ENCODE data around the gene SCP2. TPM values are rescaled to one million over a fixed set of nuclear protein-coding genes. Genes with fewer than 3 reads are reported as not detected.

Gene SCP2
- total RNA-seq, 1 experiment from 2014 or later, result 53.8 TPM

GRCh38 chr1:53069265-53069662 lies 142.2 kb downstream of the SCP2 start:
- Mint-ChIP-seq H3K27me3 (ENCODE audit: insufficient read depth, unreplicated experiment) (peaks cover under 1% of the 10 kb centered on the region), H3K27ac (ENCODE audit: low read depth, unreplicated experiment) (no peak overlapping the region), H3K4me1 (ENCODE audit: insufficient read depth, unreplicated experiment) (no peaks in the 10 kb centered on the region), H3K9me3 (ENCODE audit: unreplicated experiment) (no peaks in the 10 kb centered on the region), H3K4me3 (ENCODE audit: unreplicated experiment) (no peak overlapping the region), H3K36me3 (ENCODE audit: insufficient read depth, unreplicated experiment) (no peaks in the 10 kb centered on the region)
- BruUV-seq (replicated peaks), result no TSS peak
- intact Hi-C loops (cut with micrococcal nuclease), result no loop called here
- no peak for TF ChIP-seq CTCF (IDR thresholded peaks at IDR 0.05; ENCODE audit: unreplicated experiment)
- CTCF ChIA-PET, result interaction anchor here (0.6 kb wide), 1 partner anchor 14 kb away, joined by 3 read pairs; no protein-coding TSS in a partner anchor
- POLR2A ChIA-PET, result interaction anchor here (1.5 kb wide), 1 partner anchor 12 kb away, joined by 4 read pairs; no protein-coding TSS in a partner anchor
- no peak for DNase-seq (ENCODE audit: unreplicated experiment)

GRCh38 chr1:53069663-53070327 lies 142.7 kb downstream of the SCP2 start:
- Mint-ChIP-seq H3K4me1 (ENCODE audit: insufficient read depth, unreplicated experiment) (no peaks in the 10 kb centered on the region), H3K27ac (ENCODE audit: low read depth, unreplicated experiment) (no peak overlapping the region), H3K36me3 (ENCODE audit: insufficient read depth, unreplicated experiment) (no peaks in the 10 kb centered on the region), H3K9me3 (ENCODE audit: unreplicated experiment) (no peaks in the 10 kb centered on the region), H3K4me3 (ENCODE audit: unreplicated experiment) (no peak overlapping the region), H3K27me3 (ENCODE audit: insufficient read depth, unreplicated experiment) (no peaks in the 10 kb centered on the region)
- intact Hi-C loops (cut with micrococcal nuclease), result no loop called here
- no peak for DNase-seq (ENCODE audit: unreplicated experiment)
- ChIA-PET CTCF (interaction anchor here (0.6 kb wide), 1 partner anchor 14 kb away, joined by 3 read pairs; no protein-coding TSS in a partner anchor), POLR2A (no interaction called here)
- BruUV-seq (replicated peaks), result no TSS peak
- TF ChIP-seq CTCF (IDR thresholded peaks at IDR 0.05; ENCODE audit: unreplicated experiment), result no peak

- no peak for TF ChIP-seq CTCF (IDR thresholded peaks at IDR 0.05; ENCODE audit: unreplicated experiment)
- Mint-ChIP-seq H3K27ac (ENCODE audit: low read depth, unreplicated experiment) (no peak overlapping the region), H3K4me3 (ENCODE audit: unreplicated experiment) (no peak overlapping the region), H3K4me1 (ENCODE audit: insufficient read depth, unreplicated experiment) (no peaks in the 10 kb centered on the region), H3K9me3 (ENCODE audit: unreplicated experiment) (no peaks in the 10 kb centered on the region), H3K27me3 (ENCODE audit: insufficient read depth, unreplicated experiment) (no peaks in the 10 kb centered on the region), H3K36me3 (ENCODE audit: insufficient read depth, unreplicated experiment) (no peaks in the 10 kb centered on the region)
- no peak for DNase-seq (ENCODE audit: unreplicated experiment)
- CTCF ChIA-PET, result interaction anchor here (0.5 kb wide), 1 partner anchor 319 kb away, joined by 3 read pairs; no protein-coding TSS in a partner anchor
- no TSS peak for BruUV-seq (replicated peaks)
- intact Hi-C loops (cut with micrococcal nuclease), result no loop called here
- POLR2A ChIA-PET, result no interaction called here
These were observed 143.5 kb downstream of the SCP2 start for GRCh38 chr1:53070621-53071020.

GRCh38 chr1:53071167-53071865 lies 144.2 kb downstream of the SCP2 start:
- Mint-ChIP-seq H3K27me3 (ENCODE audit: insufficient read depth, unreplicated experiment) (no peaks in the 10 kb centered on the region), H3K4me3 (ENCODE audit: unreplicated experiment) (no peak overlapping the region), H3K36me3 (ENCODE audit: insufficient read depth, unreplicated experiment) (no peaks in the 10 kb centered on the region), H3K27ac (ENCODE audit: low read depth, unreplicated experiment) (no peak overlapping the region), H3K9me3 (ENCODE audit: unreplicated experiment) (no peaks in the 10 kb centered on the region), H3K4me1 (ENCODE audit: insufficient read depth, unreplicated experiment) (no peaks in the 10 kb centered on the region)
- CTCF ChIA-PET, result interaction anchor here (0.5 to 0.8 kb wide), 3 partner anchors 109 to 320 kb away, joined by 3 to 6 read pairs (median 4); no protein-coding TSS in a partner anchor
- DNase-seq (ENCODE audit: unreplicated experiment), result no peak
- BruUV-seq (replicated peaks), result no TSS peak
- POLR2A ChIA-PET, result no interaction called here
- intact Hi-C loops (cut with micrococcal nuclease), result no loop called here
- no peak for TF ChIP-seq CTCF (IDR thresholded peaks at IDR 0.05; ENCODE audit: unreplicated experiment)

All from MCF 10A (cell line).